Endothelial cell of umbilical vein (primary cell): ENCODE results near the gene ATXN1. TPM values are rescaled to one million over a fixed set of nuclear protein-coding genes. Genes with fewer than 3 reads are reported as not detected.

Experiments
- BruUV-seq: library from RNA; stranded (reverse); fragments of 400-500 nt; replicated peaks from 2 replicates; lab custom pipeline; 2021; lab: Mats Ljungman, UMichigan
- CTCF ChIA-PET: fragments of 300-600, 350-600 bp; sonication (Branson Sonifier 250); formaldehyde crosslinking; loops from one replicate; lab custom pipeline; 2021; ENCODE audit warnings: antibody characterized with exemption, inconsistent platforms; lab: Charles Lee
- POLR2A ChIA-PET: fragments of 300-600, 350-600 bp; sonication (Branson Sonifier 250); formaldehyde crosslinking; loops from one replicate; lab custom pipeline; 2021; ENCODE audit warnings: antibody characterized with exemption, inconsistent platforms; lab: Charles Lee
- DNase-seq: peaks from one replicate; pipeline ENCODE4 v3.0.0-alpha.2; 2011; ENCODE audit warnings: low read depth, low spot score
- FAIRE-seq: peaks from 2 replicates; lab custom pipeline; 2011; peaks lifted over from hg19 to GRCh38; lab: Jason Lieb, UNC
- H2AFZ ChIP-seq: 2 replicates; pipeline ENCODE4 v1.6.0; 2012; ENCODE audit warnings: low read depth, low read length, control low read depth, inconsistent platforms
- H3K27ac ChIP-seq: 2 replicates; pipeline ENCODE4 v1.5.1; 2011; ENCODE audit warnings: low read depth, mild to moderate bottlenecking, control low read depth, low read length, moderate library complexity; ENCODE audit not compliant: insufficient read depth
- H3K27me3 ChIP-seq, 2 experiments: 2 replicates each; pipeline versions ENCODE4 v1.6.0 to v1.6.1; 2011; ENCODE audit warnings: low read length in 2 of 2, mixed read lengths in 1 of 2; ENCODE audit not compliant: control insufficient read depth in 2 of 2, insufficient read depth in 2 of 2
- H3K36me3 ChIP-seq, 2 experiments: 2 replicates in 1 of 2; 3 replicates in 1 of 2; pipeline ENCODE4 v1.5.1; 2011; ENCODE audit warnings: low read length in 2 of 2, mild to moderate bottlenecking in 1 of 2, moderate library complexity in 1 of 2; ENCODE audit not compliant: control insufficient read depth in 2 of 2, insufficient read depth in 2 of 2; ENCODE audit errors: extremely low read depth in 1 of 2
- H3K4me1 ChIP-seq: 3 replicates; pipeline ENCODE4 v1.5.1; 2011; ENCODE audit warnings: mild to moderate bottlenecking, low read length; ENCODE audit not compliant: control insufficient read depth, insufficient read depth; ENCODE audit errors: extremely low read depth
- H3K4me2 ChIP-seq: 2 replicates; pipeline ENCODE4 v1.6.1; 2011; ENCODE audit warnings: low read length, control low read depth, mixed read lengths; ENCODE audit not compliant: insufficient read depth
- H3K4me3 ChIP-seq, 3 experiments: fragments of 200-600 bp in 1 of 3; sonication (generic), shearing (Covaris generic) in 1 of 3; replicated peaks in 1 of 3; 2 replicates each; pipeline ENCODE4 v1.5.1; 2011 to 2016; ENCODE audit warnings: control low read depth in 3 of 3, low read length in 3 of 3, mild to moderate bottlenecking in 2 of 3, inconsistent platforms in 1 of 3, low read depth in 1 of 3, moderate library complexity in 1 of 3; ENCODE audit not compliant: insufficient read depth in 1 of 3
- H3K79me2 ChIP-seq: 2 replicates; pipeline ENCODE4 v1.6.0; 2012; ENCODE audit warnings: low read length, inconsistent platforms; ENCODE audit not compliant: control insufficient read depth, insufficient read depth
- H3K9ac ChIP-seq: replicated peaks from 2 replicates; pipeline ENCODE3; 2011; ENCODE audit warnings: low read length, control low read depth; ENCODE audit not compliant: insufficient read depth; ENCODE audit errors: extremely low read depth
- H3K9me1 ChIP-seq: replicated peaks from 3 replicates; pipeline ENCODE4 v1.6.0; 2011; ENCODE audit warnings: mild to moderate bottlenecking, low read length; ENCODE audit not compliant: control insufficient read depth, insufficient read depth; ENCODE audit errors: extremely low read depth
- H3K9me3 ChIP-seq: replicated peaks from 2 replicates; pipeline ENCODE4 v1.5.1; 2012; ENCODE audit warnings: low read length, inconsistent platforms; ENCODE audit not compliant: control insufficient read depth, insufficient read depth
- H4K20me1 ChIP-seq: replicated peaks from 2 replicates; pipeline ENCODE3; 2011; ENCODE audit warnings: mild to moderate bottlenecking, low read length; ENCODE audit not compliant: control insufficient read depth, insufficient read depth; ENCODE audit errors: extremely low read depth
- CTCF ChIP-seq, 2 donors: IDR thresholded peaks; 1 replicate in 1 of 2; 2 replicates in 1 of 2; pipeline ENCODE4 v1.5.1; 2011; ENCODE audit warnings: low read length in 2 of 2, mild to moderate bottlenecking in 2 of 2, moderate library complexity in 2 of 2, control low read depth in 1 of 2, inconsistent platforms in 1 of 2, low read depth in 1 of 2; ENCODE audit not compliant: insufficient read depth in 1 of 2; ENCODE audit errors: extremely low read depth in 1 of 2
- EZH2 ChIP-seq: IDR thresholded peaks from 2 replicates; pipeline ENCODE4 v1.6.1; 2012; ENCODE audit warnings: borderline replicate concordance, low read depth, mild to moderate bottlenecking, moderate library complexity, low read length, inconsistent platforms; ENCODE audit not compliant: severe bottlenecking
- FOS ChIP-seq: IDR thresholded peaks from 2 replicates; pipeline ENCODE4 v1.6.1; 2011; ENCODE audit warnings: mild to moderate bottlenecking, low read length, moderate library complexity, borderline replicate concordance; ENCODE audit not compliant: insufficient read depth
- JUN ChIP-seq: IDR thresholded peaks from 2 replicates; pipeline ENCODE4 v1.6.1; 2011; ENCODE audit warnings: borderline replicate concordance, low read depth; ENCODE audit not compliant: insufficient read length, insufficient read depth
- MAX ChIP-seq: IDR thresholded peaks from 2 replicates; pipeline ENCODE4 v1.6.1; 2011; ENCODE audit not compliant: insufficient read depth, insufficient read length
- MYC ChIP-seq: IDR thresholded peaks from one replicate; pipeline ENCODE4 v1.6.1; 2011; ENCODE audit warnings: mild to moderate bottlenecking, low read depth, low read length
- dilution Hi-C: fragments of 300-500 bp; cut with MboI; formaldehyde crosslinking; loops from one replicate; pipeline ENCODE4 v1.15.0; 2019; ENCODE audit warnings: low sequenced_read_pairs; ENCODE audit not compliant: extremely low pct_ligation_motif_present
- intact Hi-C: fragments of 100-400 bp; cut with micrococcal nuclease; formaldehyde crosslinking; loops from one replicate; pipeline ENCODE4 v1.10.0; 2022
- polyA plus RNA-seq, 4 experiments: library from polyadenylated mRNA; depleted of rRNA in 3 of 4; stranded (reverse) in 3 of 4; unstranded in 1 of 4; fragments of >200 nt; gene quantifications; 2 replicates each; pipeline versions ENCODE4 v1.2.1 to v1.2.3, GENCODE V29; 2011 to 2012; ENCODE audit warnings: missing spikeins in 1 of 4
- total RNA-seq: library from RNA; stranded (reverse); gene quantifications from 2 replicates; pipeline ENCODE4 v1.2.3, GENCODE V29; 2021

The ATXN1 gene
- total and polyA plus RNA-seq, 2 donors (not counting 3 experiments of a cell fraction or from before 2014, with no cell fraction given) = 16.4 to 33.0 TPM

GRCh38 chr6:16659466-16660156, 101.6 kb downstream of the ATXN1 start:
- intact Hi-C loops = no loop called here
- H2AFZ ChIP-seq = no peak overlapping the region
- no peaks in the 10 kb centered on the region for H3K9me1 ChIP-seq
- no peak for TF ChIP-seq MAX
- TF ChIP-seq CTCF (IDR thresholded peaks at IDR 0.05; ENCODE audit: extremely low read depth in 1 of 2, insufficient read depth in 1 of 2, low read depth in 1 of 2, low read length in 2 of 2) = no peak
- no peak for TF ChIP-seq MYC
- peak; percentile 46 for TF ChIP-seq FOS
- no peak for TF ChIP-seq EZH2
- TF ChIP-seq JUN = peak; percentile 4
- dilution Hi-C loops = no loop called here
- no peaks in the 10 kb centered on the region for H3K36me3 ChIP-seq
- CTCF ChIA-PET = interaction anchor here (1.3 to 1.4 kb wide), 2 partner anchors 14 to 102 kb away, joined by 3 read pairs; no protein-coding TSS in a partner anchor
- no peaks in the 10 kb centered on the region for H3K27me3 ChIP-seq
- no peak overlapping the region for H3K4me3 ChIP-seq
- DNase-seq (peak; percentile 75), FAIRE-seq (no peak)
- POLR2A ChIA-PET = no interaction called here
- H4K20me1 ChIP-seq = no peaks in the 10 kb centered on the region
- H3K9me3 ChIP-seq = no peaks in the 10 kb centered on the region
- peaks cover 11% of the 10 kb centered on the region for H3K4me1 ChIP-seq
- H3K27ac ChIP-seq = no peak overlapping the region
- H3K79me2 ChIP-seq = no peaks in the 10 kb centered on the region
- no peak overlapping the region for H3K9ac ChIP-seq
- no peak overlapping the region for H3K4me2 ChIP-seq
- BruUV-seq = no TSS peak
